Stimulated activated CD4-positive, alpha-beta T cell treated with anti-CD3 and anti-CD28 coated beads, Interleukin-2, amount 100 ng/mL, for 4 hours (primary cell): Measurements from ENCODE around the gene SCNN1G.

Experiments
- DNase-seq: peaks from one replicate; pipeline ENCODE4 v3.0.0-alpha.2; 2020; ENCODE audit warnings: low read depth

SCNN1G gene

DNA sequence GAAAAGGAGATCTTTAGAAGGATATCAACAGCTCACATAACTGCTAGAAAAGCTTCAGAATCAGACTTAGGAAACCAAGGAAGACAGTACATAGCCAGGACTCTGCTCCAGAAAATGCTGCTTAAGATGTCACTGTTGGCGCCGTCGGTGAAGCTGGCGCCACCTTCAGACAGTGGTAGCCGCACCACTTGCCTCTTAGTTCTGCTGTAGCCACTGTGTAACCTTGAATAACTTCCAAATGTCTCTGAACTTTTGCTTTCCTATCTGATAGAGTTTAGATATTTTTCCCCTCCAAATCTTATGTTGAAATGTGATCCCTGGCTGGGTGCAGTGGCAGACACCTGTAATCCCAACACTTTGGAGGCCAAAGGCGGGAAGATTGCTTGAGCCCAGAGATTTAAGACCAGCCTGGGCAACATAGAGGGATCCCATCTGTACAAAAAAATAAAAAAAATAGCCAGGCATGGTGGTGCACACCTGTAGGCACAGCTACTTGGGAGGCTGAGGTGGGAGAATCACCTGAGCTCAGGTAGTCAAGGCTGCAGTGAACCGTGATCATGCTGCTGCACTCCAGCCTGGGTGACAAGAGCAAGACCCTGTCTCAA, 27.0 kb upstream of the SCNN1G start:
- DNase-seq: no peak

DNA sequence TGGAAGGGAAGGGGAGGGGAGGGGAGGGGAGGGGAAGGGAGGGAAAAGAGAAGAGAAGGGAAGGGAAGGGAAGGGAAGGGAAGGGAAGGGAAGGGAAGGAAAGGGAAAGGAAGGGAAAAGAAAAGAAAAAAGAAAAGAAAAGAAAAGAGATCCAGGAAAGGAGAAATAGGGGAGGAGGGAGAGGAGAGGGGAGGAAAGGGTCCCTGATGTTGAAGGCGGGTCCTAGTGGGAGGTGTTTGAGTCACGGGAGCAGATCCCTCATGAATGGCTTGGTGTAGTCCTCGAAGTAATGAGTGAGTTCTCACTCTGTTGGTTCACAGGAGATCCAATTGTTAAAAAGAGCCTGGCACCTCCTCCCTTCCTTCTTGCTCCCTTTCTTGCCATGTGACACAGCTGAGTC, 26.4 kb upstream of the SCNN1G start:
- DNase-seq: no peak

GRCh38 chr16:23156946-23157460, 25.5 kb upstream of the SCNN1G start:
- DNase-seq: no peak

DNA sequence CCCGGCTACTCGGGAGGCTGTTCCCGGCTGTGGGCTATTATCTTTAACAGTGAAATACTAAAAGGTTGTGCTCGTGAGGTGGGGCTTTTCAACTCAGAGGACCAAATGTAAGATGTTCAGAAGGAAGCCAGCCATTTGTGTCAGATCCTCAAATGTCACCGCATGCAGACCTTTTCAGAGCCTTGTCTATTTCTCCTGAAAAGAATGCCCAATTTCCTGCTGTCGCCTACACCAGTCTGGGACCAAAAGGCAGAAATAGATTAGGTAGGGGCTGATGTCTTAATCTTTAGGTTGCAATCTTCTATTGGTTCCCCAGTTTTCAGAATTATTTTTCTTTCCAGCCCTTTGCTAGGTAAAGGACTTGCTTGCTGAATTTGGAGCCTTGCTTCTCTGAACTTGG, 24.4 kb upstream of the SCNN1G start:
- DNase-seq: no peak

- no peak for DNase-seq
These were observed 22.5 kb upstream of the SCNN1G start for GRCh38 chr16:23160082-23160481.

DNA sequence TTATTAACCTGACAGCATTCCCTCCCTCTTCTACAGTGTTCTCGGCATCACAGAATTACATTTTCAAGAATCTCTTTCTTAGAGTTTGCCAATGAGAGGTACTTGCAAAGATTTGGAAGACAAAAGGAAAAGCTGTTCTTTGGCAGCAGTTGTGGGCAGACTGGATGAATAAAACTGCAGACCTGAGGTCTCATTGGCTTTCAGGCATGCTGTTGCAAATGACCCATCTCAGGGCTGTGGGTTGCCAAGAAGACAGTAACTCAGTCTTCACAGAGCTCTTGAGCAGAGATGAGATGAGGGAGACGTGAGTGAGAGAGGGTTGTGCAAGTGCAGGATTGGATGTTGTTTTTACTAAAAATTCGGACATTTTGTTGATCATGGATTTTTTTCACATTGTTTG, 22.0 kb upstream of the SCNN1G start:
- DNase-seq: no peak

DNA sequence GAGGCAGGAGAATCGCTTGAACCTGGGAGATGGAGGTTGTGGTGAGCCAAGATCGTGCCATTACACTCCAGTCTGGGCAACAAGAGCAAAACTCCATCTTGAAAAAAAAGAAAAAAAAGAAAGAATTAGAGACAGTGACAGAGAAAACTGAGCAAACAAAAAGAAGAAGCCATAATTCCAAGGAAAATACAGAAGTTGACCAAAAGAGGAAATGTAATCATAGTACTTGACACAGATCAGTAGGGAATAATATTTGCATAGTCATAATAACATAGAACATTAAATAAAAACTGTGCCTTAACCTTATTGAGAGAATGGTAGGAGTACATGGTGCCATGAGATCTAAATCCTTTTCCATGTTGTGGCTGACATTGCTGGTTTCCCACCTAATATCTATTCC, 18.6 kb upstream of the SCNN1G start:
- no peak for DNase-seq

DNA sequence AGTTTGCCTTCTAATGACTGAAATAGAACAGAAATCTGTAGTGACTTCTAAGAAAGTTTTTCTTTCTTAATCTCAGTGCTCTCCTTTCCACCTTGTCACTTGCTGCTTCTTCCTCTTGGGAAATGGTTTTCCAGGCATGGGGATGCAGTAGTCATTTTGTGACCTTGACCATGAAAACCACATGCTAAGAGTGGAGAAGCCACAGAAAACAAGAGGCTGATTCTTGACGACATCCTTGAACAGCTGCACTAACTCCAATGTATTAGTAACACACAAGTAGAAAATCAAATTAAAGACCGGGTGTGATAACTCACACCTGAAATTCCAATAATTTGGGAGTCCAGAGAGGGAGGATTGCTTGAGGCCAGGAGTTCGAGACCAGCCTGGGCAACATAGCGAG, 17.8 kb upstream of the SCNN1G start:
- no peak for DNase-seq

DNA sequence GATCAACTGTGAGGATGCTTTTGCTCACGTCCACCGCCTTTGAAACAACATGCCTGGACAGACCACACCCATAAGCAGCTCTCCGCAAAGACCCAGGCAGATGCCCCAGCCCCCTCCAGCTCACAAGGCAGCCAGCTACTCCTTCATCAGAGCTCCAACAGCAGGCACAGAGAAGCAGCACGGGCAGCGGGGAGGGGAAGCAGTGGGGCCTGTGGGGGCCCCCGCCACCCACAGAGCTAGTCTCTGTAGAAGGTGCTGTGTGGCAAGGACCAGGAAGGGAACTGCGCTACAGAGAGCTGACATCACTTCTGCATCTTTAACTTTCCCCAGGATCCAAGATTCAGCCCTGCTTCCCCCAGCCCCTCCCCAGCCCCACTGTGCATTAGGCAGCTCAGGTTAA, 10.0 kb upstream of the SCNN1G start:
- no peak for DNase-seq

DNA sequence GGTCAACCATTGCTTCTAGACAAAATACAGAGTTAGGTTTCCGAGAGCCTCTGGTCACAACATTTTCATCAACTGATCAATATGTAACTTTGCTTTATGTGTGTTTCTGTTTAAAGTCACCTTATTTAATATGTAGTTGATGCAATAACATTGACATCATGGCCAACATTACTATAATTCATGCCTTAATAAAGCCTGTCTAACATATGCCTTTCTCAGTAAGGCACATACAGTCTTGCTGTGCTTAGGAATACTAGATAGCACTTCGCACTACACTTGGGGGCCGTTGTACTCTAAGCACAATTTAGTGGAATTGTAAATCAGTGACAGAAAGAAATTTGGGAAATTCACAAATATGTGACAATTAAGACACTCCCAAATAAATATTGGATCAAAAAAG, 9.6 kb upstream of the SCNN1G start:
- no peak for DNase-seq

DNA sequence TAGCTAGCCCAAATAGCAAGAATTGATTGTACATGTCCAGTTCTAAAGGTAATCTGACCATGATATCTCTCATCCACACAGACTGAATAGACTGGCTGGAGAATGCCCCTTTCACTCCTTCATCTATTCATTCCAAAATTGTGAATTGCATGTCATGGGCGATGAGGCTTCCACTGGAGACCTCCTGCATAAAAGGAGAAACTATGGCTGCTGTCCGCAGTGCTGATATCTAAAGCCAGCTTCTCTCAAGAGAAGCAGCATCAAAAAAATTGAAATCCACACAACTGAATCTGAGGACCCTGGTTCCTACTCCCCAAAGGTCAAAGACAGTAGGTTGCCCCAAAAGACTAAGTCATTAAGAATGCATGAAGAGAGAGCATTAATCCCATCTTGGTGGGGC, 7.9 kb upstream of the SCNN1G start:
- no peak for DNase-seq

DNA sequence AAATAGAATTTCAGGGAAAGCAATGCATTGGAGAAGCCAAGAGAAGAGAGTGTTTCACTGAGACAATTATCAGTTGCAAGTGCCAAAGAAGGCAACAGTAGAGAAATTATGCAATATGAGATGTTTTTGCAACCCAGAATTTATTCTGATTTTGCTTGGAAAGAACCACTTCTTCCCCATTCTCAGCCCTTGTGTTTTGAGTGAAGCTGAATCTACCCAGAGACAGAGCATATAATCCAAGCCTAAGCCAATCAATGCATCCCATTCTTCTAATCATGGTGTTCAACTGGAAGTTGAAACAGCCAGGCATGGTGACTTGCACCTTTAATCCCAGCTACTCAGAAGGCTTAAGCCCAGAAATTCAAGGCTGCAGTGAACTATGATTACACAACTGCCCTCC, 6.9 kb upstream of the SCNN1G start:
- DNase-seq: no peak

GRCh38 chr16:23181506-23181905, 1.0 kb upstream of the SCNN1G start:
- no peak for DNase-seq

DNA sequence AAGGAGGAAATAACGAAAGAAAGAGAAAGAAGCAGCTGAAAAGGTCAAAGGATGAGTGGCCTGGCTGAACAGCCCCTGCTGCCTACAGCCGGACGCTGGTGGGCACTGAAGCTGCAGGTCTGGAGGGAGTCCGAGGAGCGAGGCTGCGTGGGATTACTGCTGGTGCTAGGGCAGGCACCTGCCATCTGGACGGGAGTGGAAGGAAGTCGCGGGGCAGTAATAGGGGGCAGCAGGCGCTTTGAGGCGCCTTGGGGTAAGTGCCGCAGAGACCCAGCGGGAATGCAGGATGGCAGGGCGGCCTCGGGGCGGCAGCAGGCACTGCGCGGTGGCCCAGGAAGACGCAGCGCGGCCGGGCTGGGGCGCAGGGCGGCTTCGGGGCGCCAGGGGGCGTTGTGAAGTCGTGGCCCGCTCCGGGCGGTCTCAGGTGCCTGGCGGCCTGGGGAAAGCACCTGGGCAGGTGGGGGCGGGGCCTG, 303 bp upstream of the SCNN1G start:
- peak; percentile 51 for DNase-seq

- DNase-seq: no peak
These were observed 958 bp downstream of the SCNN1G start for GRCh38 chr16:23183543-23183862.

- no peak for DNase-seq
These were observed 3.1 kb downstream of the SCNN1G start for GRCh38 chr16:23185656-23186055.

DNA sequence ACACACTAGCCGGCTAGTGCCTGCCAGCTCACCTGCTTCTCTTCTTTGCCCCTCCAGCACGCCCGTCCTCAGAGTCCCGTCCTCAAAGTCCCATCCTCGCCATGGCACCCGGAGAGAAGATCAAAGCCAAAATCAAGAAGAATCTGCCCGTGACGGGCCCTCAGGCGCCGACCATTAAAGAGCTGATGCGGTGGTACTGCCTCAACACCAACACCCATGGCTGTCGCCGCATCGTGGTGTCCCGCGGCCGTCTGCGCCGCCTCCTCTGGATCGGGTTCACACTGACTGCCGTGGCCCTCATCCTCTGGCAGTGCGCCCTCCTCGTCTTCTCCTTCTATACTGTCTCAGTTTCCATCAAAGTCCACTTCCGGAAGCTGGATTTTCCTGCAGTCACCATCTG, 3.6 kb downstream of the SCNN1G start:
- DNase-seq: no peak

DNA sequence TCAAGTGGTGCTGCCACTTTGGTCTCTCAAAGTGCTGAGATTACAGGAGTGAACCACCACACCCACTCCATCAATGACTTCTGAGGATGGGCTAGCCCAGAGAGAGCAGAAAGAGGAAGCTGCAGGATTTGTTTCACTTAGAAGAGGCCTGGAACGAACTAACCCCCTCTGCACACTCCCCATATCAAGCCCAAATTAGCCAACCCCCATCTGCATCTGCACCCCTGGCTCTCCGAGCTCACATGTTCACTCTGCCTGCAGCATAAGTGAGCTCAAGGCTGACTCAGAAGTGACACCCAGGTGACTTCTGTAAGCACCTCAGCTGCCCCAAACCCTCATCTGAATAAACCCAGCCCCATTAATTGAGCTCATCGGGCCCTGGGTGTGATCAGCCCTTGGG, 4.8 kb downstream of the SCNN1G start:
- DNase-seq: no peak

DNA sequence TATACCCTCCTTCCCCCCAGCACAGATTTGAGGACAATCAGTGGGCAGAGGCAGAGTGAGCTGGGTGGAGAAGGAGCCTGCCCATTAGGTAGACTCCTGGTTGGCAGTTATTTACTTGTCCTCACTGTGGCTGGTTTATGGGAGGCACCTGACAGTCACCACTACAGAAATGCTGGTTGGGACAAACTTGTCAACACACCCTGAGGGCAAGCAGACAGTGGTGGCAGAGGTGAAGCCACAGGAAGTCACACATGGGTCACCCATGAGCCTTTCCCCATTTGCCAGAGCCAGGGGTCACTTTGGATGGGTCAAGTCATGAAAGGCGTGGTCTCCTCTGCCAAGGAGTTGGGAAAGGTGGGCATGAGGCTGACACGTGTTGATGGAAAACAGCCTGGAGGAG, 6.4 kb downstream of the SCNN1G start:
- no peak for DNase-seq

DNA sequence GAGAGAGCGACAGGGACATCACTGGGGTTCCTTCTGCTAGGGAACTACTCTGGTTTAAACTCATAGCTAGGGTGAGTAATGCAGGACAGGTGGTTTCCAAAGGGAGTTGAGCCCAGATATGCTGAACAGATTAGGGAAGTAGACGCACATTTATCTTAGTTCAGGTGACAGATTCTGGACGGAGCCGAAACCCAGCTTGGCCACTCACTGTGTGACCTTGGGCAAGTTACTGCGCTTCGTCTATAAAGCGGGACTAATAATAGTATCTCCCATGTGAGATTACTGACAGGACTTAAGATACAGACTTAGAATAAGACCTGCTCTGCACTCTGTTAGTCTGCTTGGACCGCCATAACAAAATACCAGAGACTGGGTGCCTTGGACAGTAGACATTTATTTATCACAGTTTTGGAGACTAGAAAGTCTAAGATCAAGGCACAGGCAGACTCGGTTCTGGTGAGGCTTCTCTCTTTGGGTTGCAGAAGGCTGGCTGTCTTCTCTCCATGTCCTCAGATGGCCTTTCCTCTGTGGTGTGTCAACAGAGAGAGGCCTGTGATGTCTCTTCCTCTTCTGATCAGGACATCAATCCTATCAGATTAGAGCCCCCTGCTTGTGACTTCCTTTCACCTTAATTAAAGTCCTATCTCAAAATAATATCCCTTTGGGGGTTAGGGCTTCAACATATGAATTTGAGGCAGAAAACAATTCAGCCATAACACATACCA, 12.1 kb downstream of the SCNN1G start:
- DNase-seq: no peak

DNA sequence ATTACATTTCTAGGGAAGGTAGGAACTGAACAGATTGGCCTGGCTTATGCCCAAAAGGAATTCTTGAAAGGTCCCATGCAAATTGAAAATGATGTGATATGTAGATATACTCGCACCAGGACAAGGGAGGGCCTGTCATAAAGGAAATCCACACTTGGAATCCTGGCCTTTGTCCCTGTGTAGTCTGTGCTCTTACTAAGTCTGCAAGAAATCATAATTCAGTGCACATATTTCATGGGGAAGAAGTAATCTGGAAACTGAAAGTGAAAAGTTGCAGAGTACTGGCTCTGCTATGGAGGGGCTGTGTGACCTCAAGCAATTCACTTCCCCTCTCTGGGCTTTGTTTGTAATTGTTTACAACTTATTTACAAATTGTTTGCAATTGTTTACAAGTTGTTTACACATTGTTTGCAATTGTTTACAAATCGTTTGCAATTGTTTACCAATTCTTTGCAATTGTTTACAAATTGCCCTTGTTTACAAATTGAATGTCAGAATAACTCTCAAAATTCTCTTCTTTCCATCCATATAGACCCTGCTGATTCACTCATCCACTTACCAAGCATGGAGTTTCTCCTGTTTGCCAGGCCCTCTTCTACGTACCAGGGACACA, 12.9 kb downstream of the SCNN1G start:
- no peak for DNase-seq

GRCh38 chr16:23196539-23196938, 14.0 kb downstream of the SCNN1G start:
- no peak for DNase-seq

GRCh38 chr16:23202166-23202565, 19.6 kb downstream of the SCNN1G start:
- DNase-seq: no peak

DNA sequence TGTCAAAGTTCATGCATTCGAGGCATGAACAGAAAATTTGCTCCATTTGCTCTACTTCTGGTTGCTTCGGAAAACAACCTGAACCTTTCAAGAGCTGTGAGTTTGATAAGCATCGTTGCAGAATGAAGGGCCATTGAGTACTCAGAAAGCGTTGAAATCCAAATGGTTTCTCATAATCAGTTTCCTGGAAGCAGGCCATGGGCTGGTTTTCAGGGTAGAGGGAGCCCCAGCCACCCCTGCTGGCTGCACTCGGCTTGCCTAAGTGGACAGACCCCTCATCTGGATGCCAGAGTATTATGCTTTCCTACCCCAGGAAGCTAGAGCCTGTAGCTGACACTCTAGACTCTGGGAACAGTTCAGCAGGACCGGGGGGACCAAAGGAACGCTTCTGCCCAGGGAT, 24.4 kb downstream of the SCNN1G start:
- no peak for DNase-seq
